ENCODE measurements around the gene ZNF717.

- TF ChIP-seq CTCF (IDR thresholded peaks at IDR 0.05; ENCODE audit: low read length): no peak
- TF ChIP-seq EZH2phosphoT487 (IDR thresholded peaks at IDR 0.05; ENCODE audit: low read length): no peak
Measured at GRCh38 chr3:75737831-75738493, 47.4 kb downstream of the ZNF717 start.

All from MM.1S (cell line).